ENCODE data around the gene KCNMA1.

DNA sequence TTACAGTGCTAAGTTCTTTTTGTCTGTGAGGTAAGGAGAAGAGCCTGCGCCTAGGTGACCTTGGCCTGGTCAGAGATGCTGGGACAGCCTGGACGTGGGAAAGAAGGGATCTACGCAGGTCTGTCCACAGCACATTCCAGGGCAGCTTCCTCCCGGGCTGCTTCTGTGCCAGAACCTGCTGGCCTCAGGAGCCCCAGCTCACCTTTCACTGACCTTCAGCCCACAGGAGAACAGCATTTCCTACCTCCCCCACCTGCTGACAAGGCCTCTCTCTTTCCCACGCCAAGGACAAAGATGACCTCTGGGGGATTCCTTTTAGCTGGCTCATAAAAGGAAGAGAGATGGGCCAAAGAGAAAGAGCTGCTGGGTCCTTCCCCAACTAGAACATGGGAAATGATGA is 260.6 kb downstream of the KCNMA1 start:
- no peak for TF ChIP-seq EZH2 (IDR thresholded peaks at IDR 0.05)
- TF ChIP-seq POLR2AphosphoS5 (IDR thresholded peaks at IDR 0.05; ENCODE audit: low read depth, low read length) = no peak
- TF ChIP-seq, protein P1, sequence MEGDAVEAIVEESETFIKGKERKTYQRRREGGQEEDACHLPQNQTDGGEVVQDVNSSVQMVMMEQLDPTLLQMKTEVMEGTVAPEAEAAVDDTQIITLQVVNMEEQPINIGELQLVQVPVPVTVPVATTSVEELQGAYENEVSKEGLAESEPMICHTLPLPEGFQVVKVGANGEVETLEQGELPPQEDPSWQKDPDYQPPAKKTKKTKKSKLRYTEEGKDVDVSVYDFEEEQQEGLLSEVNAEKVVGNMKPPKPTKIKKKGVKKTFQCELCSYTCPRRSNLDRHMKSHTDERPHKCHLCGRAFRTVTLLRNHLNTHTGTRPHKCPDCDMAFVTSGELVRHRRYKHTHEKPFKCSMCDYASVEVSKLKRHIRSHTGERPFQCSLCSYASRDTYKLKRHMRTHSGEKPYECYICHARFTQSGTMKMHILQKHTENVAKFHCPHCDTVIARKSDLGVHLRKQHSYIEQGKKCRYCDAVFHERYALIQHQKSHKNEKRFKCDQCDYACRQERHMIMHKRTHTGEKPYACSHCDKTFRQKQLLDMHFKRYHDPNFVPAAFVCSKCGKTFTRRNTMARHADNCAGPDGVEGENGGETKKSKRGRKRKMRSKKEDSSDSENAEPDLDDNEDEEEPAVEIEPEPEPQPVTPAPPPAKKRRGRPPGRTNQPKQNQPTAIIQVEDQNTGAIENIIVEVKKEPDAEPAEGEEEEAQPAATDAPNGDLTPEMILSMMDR (IDR thresholded peaks at IDR 0.05 in 2 of 3, conservative IDR thresholded peaks at IDR 0.05 in 1 of 3; ENCODE audit: borderline replicate concordance in 1 of 3, insufficient read depth in 1 of 3, low read depth in 2 of 3, low read length in 2 of 3) = no peak
- no peak for TF ChIP-seq POLR2A (IDR thresholded peaks at IDR 0.05; ENCODE audit: borderline replicate concordance, extremely low read depth, insufficient read depth, insufficient read length)
- no peak for TF ChIP-seq EZH2phosphoT487 (IDR thresholded peaks at IDR 0.05; ENCODE audit: borderline replicate concordance)

All from HCT116 (cell line).